Jurkat, Clone E6-1 (cell line): ENCODE measurements around the gene C1QTNF12.

Experiments used
- DNase-seq: peaks from one replicate; pipeline ENCODE4 v3.0.0-alpha.2; 2011; ENCODE audit warnings: low read depth, low spot score
- H3K4me3 ChIP-seq: 2 replicates; pipeline ENCODE4 v1.5.1; 2011; ENCODE audit warnings: mild to moderate bottlenecking, low read length, control low read depth, moderate library complexity

C1QTNF12 gene

DNA sequence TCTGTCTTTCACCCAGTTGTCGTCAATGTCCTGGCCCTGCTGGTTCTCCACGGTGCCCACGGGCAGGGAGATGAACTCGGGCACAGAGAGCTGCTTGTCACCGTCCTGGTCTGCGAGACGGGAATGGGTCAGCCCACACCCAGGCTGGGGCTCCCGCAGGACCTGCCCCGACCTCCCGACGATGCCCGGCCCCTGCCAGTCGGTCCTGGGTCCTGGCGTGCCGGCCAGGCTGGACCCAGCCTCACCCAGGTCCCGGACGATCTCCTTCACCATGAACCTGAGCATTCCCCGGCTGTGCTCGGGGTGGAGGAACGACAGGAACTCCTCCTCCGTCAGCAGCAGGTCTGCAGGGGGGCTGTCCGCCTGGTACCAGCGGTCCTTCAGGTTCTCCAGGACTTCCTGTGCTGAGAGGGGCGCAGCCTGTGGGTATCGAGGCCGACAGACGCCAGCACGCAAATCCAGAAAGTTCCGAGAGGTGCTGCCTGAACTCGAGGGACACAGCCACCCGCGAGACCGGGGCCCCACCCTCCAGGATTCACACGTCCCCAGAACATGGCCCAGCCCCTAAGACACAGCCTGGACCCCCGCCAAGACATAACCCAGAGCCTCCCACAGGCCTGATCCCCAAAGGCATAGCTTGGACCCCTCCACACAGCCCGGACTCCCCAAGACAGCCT lies 27.9 kb downstream of the C1QTNF12 start:
- H3K4me3 ChIP-seq, result no peak overlapping the region
- DNase-seq, result no peak

DNA sequence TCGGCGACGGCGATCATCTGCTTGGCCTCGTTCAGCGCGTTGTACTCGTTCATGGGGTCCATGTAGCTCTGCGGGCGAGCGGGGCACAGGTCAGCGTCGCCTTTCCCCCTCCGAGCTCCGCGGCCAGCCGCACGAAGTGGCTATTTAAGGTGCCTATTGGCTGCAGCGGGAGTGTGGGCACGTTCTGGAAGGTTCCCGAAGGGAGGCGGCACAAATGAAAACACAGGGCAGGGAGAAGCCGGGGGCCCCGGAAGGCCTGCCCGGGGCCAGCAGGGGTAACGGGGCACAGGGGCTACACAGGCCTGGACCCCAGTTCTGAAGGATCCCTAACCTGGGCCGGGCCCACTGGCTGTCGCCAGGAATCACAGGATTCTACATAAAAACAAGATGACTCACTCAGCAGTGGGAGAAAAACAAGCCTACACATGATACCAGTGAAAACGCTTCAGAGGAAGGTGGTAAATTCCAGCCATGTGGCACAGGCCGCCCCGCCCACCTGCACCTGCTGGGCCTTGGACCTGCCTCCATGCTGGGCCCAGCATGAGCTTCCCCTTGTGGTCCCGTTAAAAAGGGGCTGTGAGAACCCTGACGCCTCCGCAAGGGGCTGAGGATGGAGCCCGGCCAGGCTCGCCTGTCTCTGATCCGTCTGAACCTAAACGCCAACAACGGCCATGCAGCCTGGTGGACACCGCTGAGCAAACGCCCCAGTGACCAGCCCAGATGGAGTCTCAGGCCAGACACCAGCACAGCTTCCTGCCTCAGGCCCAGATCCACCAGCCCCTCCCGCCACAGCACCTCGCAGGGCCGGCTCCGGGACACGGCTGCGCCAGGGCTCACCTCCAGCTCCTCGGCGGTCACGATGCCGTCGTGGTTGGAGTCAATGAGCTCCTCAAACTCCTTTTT lies 28.6 kb downstream of the C1QTNF12 start:
- DNase-seq, result no peak
- no peak overlapping the region for H3K4me3 ChIP-seq

DNA sequence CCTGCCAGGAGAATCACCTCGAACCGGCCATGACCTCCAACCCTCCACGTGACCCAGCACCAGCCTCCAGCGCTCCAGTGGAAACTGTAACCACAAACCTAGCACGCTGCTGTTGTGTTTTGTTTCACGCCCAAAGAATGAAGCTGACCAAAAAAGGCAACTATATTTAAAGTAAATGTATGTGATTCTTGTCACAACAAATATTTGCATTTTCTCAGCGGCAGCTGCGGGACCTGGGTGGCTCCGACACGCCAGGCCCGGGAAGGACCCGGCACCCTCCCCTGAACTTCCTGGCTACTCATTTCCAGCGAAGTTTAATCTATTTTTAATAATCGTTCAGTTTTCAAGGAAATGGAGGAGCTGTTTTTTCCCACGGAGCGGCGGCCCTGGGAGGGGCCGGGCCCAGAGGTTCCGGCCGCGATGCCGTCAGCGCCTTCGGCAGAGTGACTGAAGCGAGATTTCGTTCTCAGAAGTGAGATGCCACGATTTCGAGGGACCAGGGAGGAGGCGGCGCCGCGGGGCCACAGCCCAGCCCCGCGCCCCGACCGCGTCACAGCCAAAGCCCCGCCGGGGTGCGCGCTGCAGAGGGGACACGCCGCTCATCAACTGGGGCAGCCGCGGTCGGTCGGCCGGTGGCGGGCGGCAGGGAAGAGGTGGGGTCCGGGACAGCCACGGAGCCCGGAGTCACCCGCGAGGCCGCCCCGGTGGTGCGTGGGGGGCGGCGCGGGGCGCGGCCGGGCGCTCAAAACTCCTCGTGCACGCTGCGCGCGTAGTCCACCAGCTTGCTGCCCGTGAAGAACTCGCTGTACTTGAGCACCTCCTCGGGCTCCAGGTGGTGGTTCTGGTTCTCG lies 29.5 kb downstream of the C1QTNF12 start:
- DNase-seq, result no peak
- H3K4me3 ChIP-seq, result no peak overlapping the region

DNA sequence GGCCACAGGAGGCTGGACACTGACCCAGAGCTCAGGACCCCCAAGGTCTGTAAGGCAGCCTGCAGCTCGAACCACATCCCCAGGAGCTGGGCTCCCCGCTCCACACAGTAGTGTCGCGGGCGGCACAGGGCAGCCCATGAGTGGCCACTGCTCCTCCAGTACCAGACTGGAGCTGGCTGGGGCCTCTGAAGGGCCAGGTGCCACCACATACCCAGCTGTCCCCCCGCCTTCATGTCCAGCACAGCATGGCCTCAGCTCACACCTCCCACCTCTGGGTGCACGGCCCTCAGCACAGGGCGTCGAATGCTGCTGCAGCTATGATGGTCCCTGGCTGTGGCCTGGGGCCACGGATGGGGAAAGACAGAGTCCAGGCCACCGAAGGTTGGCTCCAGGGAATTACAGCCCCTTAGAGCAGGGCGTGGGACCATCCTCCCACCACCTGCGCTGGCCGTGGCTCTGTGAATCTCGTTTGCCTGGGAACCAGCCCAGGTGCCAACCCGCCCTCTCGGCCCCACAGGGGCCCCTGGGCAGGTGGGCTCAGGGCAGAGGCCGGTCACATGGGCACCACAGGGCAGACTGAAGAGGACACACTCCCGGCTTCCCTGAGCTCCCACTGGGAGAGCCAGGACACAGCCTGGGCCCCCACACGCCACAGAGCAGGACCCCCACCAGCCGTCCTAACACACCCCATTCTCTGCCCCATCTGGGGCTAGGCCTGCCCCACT lies 30.5 kb downstream of the C1QTNF12 start:
- DNase-seq, result no peak
- no peak overlapping the region for H3K4me3 ChIP-seq

DNA sequence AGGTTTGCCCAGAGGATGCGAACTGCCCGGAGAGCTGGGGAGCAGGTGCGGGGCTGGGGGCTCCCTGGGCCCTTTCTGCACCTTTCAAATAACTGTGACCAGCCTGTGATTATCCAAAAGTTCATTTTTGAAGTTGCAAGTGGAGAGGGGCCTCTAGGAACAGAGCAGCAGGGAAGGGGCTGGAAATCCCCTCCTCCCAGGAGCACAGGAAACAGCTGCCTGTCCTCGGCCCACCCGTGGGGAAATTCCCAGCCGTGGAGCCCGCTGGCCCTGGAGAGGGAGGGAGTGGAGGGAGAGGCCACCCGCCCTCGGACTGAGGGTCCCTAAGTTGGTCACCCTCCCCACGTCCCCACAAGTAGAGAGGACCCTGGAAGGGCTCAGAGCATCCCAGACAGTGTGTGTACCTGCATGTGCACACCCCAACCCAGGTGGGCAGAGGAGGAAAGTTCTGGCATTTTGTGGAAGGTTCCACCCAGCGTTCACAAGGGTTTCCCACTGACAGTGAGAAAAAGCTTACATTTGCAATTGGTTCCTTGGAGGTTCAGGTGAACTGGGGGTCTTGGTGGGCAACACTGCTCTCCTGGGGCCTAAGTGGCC lies 31.3 kb downstream of the C1QTNF12 start:
- H3K4me3 ChIP-seq, result no peak overlapping the region
- DNase-seq, result no peak

DNA sequence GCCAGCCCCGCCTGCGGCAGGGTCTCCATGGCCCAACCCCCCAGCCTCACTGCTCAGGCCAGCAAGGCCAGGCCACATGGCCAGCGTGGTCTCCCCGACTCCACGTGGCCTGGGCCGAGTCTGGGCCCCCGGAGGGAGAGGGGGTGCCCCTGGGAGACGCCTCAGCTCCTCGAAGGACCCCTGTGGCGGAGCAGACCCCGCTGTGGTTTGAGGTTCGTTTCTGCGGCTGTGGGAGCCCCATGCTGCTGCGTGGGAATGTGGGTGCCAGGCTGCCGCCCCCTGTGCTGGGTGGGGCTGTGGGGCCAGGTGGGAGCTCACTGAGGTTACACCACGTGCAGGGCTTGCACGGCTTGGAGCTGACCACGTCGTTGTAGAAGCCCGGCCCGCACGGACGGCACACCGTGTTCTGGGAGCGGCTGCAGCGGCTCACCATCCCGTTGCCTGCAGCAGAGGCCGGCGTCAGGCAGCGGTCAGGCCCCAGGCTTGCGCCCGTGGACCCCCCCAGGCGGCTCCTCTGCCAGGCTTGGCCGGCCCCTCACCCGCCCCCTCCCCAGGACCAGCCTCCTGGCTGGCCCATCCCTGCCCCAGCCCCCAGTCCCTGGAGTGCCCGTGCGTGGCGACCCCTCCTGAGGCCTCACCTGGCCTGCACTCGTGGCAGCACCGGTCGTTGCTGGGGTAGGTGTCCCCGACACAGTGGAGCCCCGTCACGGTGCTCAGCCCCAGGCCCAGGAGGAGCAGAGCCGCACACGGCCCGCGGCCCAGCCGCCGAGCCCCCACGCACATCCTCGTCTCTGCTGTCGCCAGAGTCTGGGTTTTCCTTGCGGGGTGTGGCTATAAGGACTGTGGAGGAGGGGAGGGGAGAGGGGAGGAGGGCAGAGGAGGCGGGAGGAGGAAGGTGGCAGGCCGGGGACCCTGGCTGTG lies 32.9 kb downstream of the C1QTNF12 start, which contains the start of gene TNFRSF4:
TSS of gene TNFRSF4 (minus strand) at position 809 of the 921 bp plus-strand sequence. CDS start at position 783, 26 bp downstream.
- peak within 1 kb of the TSS; percentile 25 for H3K4me3 ChIP-seq
- peak; percentile 58 for DNase-seq

DNA sequence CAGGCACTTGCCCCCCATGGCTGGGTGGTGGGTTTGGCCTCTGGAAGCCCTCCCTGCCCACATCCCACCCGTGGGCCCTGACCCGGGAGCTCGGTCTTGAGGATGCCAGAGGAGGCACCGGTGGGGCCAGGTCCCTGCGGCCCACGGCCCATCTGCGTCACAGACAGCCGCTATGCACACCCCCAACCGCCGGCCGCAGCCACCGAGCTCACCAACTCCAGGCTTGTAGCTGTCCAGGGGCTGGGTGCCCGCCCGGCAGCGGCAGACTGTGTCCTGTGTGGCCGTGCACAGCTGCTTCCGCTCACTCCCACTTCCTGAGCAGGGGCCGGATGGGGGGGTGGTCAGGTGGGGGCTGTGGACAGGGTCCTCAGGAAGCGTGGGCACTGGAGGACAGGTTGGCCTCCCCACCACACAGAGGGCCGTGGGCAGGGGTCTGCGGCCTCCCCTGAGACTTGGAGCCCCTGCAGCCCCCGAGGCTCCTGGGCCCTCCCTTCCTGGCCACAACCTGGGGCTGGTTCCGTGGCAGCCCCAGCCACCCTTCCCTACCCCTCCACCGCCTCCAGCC lies 33.7 kb downstream of the C1QTNF12 start:
- H3K4me3 ChIP-seq, result peak overlapping the region; percentile 25
- no peak for DNase-seq

DNA sequence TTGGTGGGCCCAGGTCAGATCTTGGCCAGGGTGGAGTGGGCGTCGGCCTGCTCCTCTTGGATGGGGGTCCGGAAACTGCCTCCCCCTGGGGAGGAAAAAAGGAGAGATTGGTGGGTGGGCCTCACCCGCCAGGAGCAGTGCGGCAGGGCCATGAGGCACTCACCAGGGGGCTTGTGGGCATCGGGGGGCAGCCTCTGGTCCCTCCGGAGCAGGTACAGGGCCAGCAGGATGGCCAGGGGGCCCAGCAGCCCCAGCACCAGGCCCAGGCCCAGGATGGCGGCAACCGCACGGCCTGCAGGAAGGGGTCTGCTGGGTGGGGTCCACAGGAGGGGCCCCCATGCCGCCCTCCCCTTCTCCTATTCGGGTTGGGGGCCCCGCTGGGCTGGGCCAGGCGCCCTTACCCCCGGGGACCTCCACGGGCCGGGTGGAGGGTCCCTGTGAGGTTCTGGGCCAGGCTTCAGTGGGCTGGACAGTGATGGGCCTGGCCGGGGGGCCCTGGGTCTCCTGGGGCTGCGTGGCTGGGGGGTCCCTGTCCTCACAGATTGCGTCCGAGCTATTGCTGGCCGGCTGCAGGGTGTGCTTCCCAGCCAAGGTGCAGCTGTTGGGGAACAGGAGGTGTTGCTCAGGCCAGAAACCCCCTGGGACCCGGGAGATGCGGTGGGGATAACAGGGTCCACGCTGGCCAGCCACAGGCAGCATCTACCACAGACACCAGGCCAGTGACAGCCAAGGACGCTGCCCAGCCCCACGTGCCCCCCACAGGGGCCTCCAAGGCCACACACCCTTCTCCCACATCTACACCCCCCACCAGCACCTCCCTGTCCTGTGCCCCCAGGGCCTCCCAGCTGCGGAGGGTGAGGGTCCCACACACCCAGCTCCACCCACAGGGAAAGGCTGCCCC lies 34.7 kb downstream of the C1QTNF12 start:
- H3K4me3 ChIP-seq, result no peak overlapping the region

DNA sequence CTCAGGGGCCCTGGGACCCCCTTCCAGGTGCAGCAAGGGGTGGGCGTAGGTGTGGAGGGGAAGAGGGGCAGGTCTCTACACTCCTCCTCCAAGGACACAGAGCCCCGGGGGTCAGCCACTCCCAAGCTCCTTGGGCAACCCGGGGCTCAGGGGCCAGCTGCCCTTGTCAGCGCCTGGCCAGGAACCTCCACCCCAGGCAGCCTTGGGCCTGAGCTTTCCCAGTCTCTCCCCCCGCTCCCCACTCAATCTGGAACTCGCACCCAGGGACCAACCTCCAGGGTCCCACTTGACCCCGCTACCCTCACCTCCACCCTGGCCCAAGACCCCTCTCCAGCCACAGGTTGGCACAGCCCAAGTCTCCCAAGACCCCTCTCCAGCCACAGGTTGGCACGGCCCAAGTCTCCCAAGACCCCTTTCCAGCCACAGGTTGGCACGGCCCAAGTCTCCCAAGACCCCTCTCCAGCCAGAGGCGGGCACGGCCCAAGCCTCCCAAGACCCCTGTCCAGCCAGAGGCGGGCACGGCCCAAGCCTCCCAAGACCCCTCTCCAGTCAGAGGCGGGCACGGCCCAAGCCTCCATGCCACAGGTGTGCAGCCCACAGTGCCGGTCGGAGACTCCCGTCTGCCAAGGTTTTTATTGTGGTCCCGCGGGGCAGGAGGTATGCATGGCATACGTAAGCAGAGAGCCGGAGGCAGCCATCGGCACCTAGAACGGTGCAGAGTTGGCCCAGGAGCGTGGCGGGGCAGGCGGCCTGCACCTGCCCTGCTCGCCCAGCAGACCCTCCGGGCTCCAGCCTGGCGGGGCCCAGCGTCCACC lies 35.6 kb downstream of the C1QTNF12 start:
- no peak overlapping the region for H3K4me3 ChIP-seq
- DNase-seq, result no peak

More for the DNA sequence above, 34.7 kb downstream of the C1QTNF12 start:
- DNase-seq, result no peak

DNA sequence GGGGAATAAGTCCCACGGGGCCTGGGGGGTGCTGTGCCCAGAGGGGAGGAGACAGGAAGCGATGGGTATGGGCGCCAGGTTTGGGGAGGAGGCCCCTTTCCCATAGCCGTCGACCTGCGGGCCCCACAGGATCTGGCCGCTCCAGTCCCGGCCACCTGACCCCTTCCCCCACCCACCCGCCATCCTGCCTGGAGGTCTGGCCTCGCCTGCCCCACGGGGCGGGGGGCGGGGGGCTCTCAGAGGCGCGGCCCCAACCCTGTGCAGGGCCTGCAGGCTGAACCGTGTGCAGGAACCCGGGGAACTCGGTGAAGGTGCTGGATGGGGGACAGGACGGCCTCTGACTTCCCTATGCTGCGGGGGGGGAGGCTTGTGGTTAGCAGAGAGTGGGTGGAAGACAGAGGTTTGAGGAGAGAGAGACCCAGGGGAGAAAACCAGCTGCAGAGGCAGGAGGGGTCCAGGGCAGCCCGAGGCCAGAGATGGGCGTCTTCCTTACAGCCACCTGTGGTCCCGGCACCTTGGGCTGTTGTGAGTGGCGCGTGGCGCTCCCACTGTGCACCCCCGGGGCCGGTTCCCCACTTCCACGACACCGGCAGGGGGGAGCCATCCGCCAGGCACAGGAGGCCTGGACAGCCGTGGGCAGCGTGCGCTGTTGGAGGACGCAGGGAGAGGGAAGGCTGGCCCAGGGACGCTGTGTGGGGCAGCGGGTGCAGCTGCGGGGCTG lies 37.6 kb downstream of the C1QTNF12 start:
- DNase-seq, result peak; percentile 29
- no peak overlapping the region for H3K4me3 ChIP-seq

DNA sequence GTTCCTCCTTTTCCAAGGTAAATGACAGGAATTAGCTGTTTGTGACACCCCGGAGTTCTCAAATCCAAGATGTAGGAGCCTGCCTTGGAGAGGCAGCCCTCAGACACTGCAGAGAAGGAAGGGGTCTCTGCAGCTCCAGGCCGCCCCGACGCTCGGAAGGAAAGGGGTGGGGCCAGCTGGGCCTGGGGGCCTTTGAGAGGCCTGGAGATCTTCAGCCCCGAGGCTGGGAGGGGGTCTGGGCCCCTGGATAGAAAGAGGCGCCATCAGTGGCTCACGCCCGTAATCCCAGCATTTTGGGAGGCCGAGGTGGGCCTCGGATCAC lies 39.0 kb downstream of the C1QTNF12 start:
- no peak for DNase-seq
- no peak overlapping the region for H3K4me3 ChIP-seq

DNA sequence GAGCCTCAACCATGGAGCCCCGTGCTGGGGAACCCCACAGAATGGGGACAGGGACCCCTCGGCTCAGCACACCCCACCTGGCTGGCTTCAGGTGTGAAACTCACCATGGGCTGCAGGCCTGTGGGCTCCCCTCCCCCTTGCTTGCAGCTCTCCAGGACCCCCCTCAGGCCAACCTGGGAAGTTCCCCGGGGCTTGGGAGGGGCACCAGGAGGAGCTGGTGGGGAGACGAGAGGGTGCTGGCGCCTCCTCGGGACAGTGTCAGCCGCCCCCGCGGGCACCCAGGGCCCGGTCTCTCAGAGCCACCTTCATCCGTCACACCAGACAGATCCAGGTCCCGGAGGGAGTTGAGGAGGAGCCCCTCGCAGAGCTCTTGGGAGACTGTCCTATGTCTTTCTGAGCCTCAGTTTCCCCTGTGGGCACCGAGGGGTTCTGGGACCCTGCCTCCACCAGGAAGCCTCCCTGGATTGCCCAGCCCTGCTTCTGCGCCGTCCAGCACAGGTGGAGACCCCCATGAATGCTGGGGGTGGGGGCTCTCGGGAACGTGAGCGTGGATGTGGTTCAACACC lies 39.5 kb downstream of the C1QTNF12 start:
- DNase-seq, result no peak
- H3K4me3 ChIP-seq, result no peak overlapping the region

DNA sequence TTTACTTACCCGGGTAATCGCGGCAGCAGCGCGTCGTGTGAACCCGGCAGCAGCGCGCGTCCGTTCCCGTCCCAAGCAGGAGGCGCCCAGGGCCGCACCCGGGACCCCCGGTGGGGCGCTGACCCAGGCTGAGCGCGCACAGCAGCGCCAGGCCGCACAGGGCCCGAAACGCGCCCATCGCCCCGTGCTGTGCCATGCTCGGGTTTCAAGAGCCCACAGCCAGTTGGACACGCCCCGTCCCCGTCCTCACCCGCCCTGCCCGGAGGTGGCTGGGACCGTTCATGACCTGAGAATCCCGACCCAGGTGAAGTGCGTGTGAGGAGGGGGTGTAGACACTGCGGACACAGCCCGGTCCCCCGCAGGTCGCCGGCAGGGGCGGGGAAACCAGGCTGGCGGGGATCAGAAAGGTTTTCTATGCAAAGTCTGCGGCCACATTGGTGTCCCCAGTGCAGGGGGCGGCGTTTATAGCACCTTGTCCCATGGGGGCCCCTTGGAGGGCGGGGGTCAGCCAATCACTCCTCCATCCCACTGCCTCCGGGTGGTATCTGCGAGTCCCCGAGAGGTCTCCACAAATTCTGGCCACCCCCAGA lies 40.1 kb downstream of the C1QTNF12 start, which contains the start of gene TNFRSF18:
TSS of gene TNFRSF18 (minus strand) at position 217 of the 590 bp plus-strand sequence. CDS start at position 196, 21 bp downstream.
- no peak for DNase-seq
- no peak within 1 kb of the TSS for H3K4me3 ChIP-seq

DNA sequence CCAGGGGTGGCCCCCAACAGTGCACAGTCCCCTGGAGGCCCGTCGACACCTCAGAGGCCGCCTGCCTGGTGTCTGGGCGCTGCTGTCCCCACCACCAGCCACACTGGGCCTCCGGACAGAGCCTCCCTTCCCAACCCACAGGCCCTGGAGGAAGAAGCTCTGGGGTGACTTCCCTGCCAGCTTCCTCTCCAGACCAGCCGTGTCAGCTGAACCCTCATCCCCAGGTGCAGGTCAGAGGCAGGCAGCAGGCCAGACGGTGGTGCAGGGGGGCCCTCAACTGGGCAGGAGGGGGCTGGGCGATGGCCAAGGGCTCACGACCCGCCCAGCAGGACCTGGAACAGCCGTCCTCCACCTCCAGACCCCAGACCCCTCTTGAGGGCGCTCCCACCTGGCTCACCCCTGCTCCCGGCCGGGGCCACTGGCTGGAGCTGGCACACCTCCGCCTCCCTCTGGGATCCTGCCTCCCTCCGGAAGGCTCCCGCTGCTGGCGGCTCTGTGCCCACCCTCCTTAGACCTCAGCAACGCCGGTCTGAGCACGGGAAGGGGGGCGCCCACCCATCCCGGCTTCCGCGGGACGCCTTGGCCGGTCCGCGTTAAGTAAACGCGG lies 40.6 kb downstream of the C1QTNF12 start:
- H3K4me3 ChIP-seq, result no peak overlapping the region
- no peak for DNase-seq
